HCT116 (cell line): ENCODE data around the gene PSMG3. TPM values are rescaled to one million over a fixed set of nuclear protein-coding genes. Genes with fewer than 3 reads are reported as not detected.
A peak's percentile ranks its signal among the peaks of the same experiment; 100 is the strongest.
"Not testable (repeated sequence)": the region's sequence is repeated elsewhere in the genome, so short reads cannot be mapped to it uniquely, and the experiment has no call there.

ENCODE experiments used
- ATAC-seq: fragments of 200-7000 bp; cut with Tn5 transposase; 2 replicates; pipeline ENCODE4 v1.9.1; 2020; ENCODE audit warnings: mild to moderate bottlenecking, moderate library complexity
- BruUV-seq: library from RNA; stranded (reverse); fragments of 400-500 nt; replicated peaks from 2 replicates; lab custom pipeline; 2021; lab: Mats Ljungman, UMichigan
- CTCF ChIA-PET: fragments of 300-600 bp; sonication (Branson Sonifier 250); formaldehyde crosslinking; loops from one replicate; lab custom pipeline; 2021; ENCODE audit warnings: antibody characterized with exemption; lab: Charles Lee
- POLR2A ChIA-PET: fragments of 300-600, 350-600 bp; sonication (Branson Sonifier 250); formaldehyde crosslinking; loops from one replicate; lab custom pipeline; 2021; ENCODE audit warnings: antibody characterized with exemption; lab: Charles Lee
- RAD21 ChIA-PET, 2 experiments: fragments of 300-600 bp; sonication (Branson Sonifier 250); formaldehyde crosslinking; loops; one replicate each; lab custom pipeline; 2023; ENCODE audit warnings: low total read pairs in 2 of 2; ENCODE audit not compliant: uncharacterized antibody in 2 of 2, unreplicated experiment in 2 of 2, low non-redundant PET in 1 of 2; lab: Charles Lee
- DNase-seq: peaks from one replicate; pipeline ENCODE4 v3.0.0-alpha.2; 2010; ENCODE audit warnings: low read depth, low spot score
- H2AFZ ChIP-seq: fragments of 200-600 bp; shearing (Covaris generic), sonication (generic); 2 replicates; pipeline ENCODE4 v1.6.1; 2017; ENCODE audit warnings: low read depth, mixed run types, mixed read lengths, antibody characterized with exemption, low read length; ENCODE audit not compliant: poor library complexity, severe bottlenecking
- H3K27ac ChIP-seq: 2 replicates; pipeline ENCODE4 v1.5.1; 2012; ENCODE audit warnings: low read depth, low read length
- H3K27me3 ChIP-seq: fragments of 200-600 bp; sonication (generic); 2 replicates; pipeline ENCODE4 v1.6.1; 2016; ENCODE audit warnings: mixed run types, low read length, mixed read lengths; ENCODE audit not compliant: insufficient read depth
- H3K36me3 ChIP-seq, 2 experiments: fragments of 200-500 bp in 1 of 2; fragments of 200-600 bp in 1 of 2; sonication (Bioruptor generic) in 1 of 2; sonication (generic) in 1 of 2; 2 replicates each; pipeline versions ENCODE4 v1.5.1 to v1.6.1; 2014 to 2016; ENCODE audit warnings: low read length in 2 of 2, inconsistent platforms in 1 of 2, mixed read lengths in 1 of 2, mixed run types in 1 of 2; ENCODE audit not compliant: insufficient read depth in 2 of 2, control insufficient read depth in 1 of 2
- H3K4me1 ChIP-seq, 2 experiments: fragments of 200-600 bp in 1 of 2; sonication (generic) in 1 of 2; 2 replicates each; pipeline versions ENCODE4 v1.5.1 to v1.6.1; 2012 to 2017; ENCODE audit warnings: low read length in 2 of 2, inconsistent platforms in 1 of 2, mild to moderate bottlenecking in 1 of 2, mixed read lengths in 1 of 2, mixed run types in 1 of 2, moderate library complexity in 1 of 2; ENCODE audit not compliant: insufficient read depth in 2 of 2, control insufficient read depth in 1 of 2
- H3K4me2 ChIP-seq: fragments of 200-600 bp; sonication (generic); 2 replicates; pipeline ENCODE4 v1.6.1; 2017; ENCODE audit warnings: mixed run types, low read length, mixed read lengths
- H3K4me3 ChIP-seq, 2 experiments: fragments of 200-600 bp in 1 of 2; sonication (generic) in 1 of 2; replicated peaks in 1 of 2; 2 replicates each; pipeline ENCODE4 v1.5.1; 2011 to 2016; ENCODE audit warnings: low read length in 2 of 2, control low read depth in 1 of 2, low read depth in 1 of 2, mild to moderate bottlenecking in 1 of 2, mixed read lengths in 1 of 2, mixed run types in 1 of 2
- H3K79me2 ChIP-seq: fragments of 200-600 bp; sonication (generic); 2 replicates; pipeline ENCODE4 v1.6.1; 2017; ENCODE audit warnings: mild to moderate bottlenecking, mixed run types, low read length, moderate library complexity, mixed read lengths; ENCODE audit not compliant: insufficient read depth
- H3K9ac ChIP-seq: fragments of 200-600 bp; sonication (generic); 2 replicates; pipeline ENCODE4 v1.6.1; 2016; ENCODE audit warnings: low read length, mixed read lengths
- H3K9me2 ChIP-seq: fragments of 200-600 bp; sonication (generic), shearing (Covaris generic); 2 replicates; pipeline ENCODE4 v1.6.1; 2017; ENCODE audit warnings: mixed run types, mild to moderate bottlenecking, moderate library complexity; ENCODE audit not compliant: insufficient read depth
- H3K9me3 ChIP-seq, 2 experiments: fragments of 200-500 bp in 1 of 2; fragments of 200-600 bp in 1 of 2; sonication (Bioruptor generic) in 1 of 2; sonication (generic) in 1 of 2; 2 replicates each; pipeline ENCODE4 v1.6.1; 2014 to 2017; ENCODE audit warnings: low read length in 2 of 2, mixed read lengths in 2 of 2, inconsistent platforms in 1 of 2, low read depth in 1 of 2, mild to moderate bottlenecking in 1 of 2, mixed run types in 1 of 2, moderate library complexity in 1 of 2; ENCODE audit not compliant: control insufficient read depth in 1 of 2, insufficient read depth in 1 of 2
- H4K20me1 ChIP-seq: fragments of 200-600 bp; sonication (generic), shearing (Covaris generic); 2 replicates; pipeline ENCODE4 v1.6.1; 2017; ENCODE audit warnings: mixed run types, mild to moderate bottlenecking, moderate library complexity; ENCODE audit not compliant: insufficient read depth
- CBX3 ChIP-seq: IDR thresholded peaks from 2 replicates; pipeline ENCODE4 v1.6.1; 2012; ENCODE audit warnings: low read depth
- intact Hi-C: fragments of 100-400 bp; cut with micrococcal nuclease; formaldehyde crosslinking; loops from 2 replicates; pipeline ENCODE4 v1.10.0; 2022
- total RNA-seq: library from RNA; stranded (reverse); gene quantifications from one replicate; pipeline ENCODE4 v1.2.1, GENCODE V29; 2021; ENCODE audit not compliant: unreplicated experiment

The PSMG3 gene
- total RNA-seq, 1 experiment from 2014 or later, result 60.9 TPM

GRCh38 chr7:1519322-1519922, 50.4 kb downstream of the PSMG3 start:
- H4K20me1 ChIP-seq, intact Hi-C loops, ATAC-seq, H3K27me3 ChIP-seq, RAD21 ChIA-PET, H3K27ac ChIP-seq, POLR2A ChIA-PET, H3K4me2 ChIP-seq, H3K9me2 ChIP-seq, H2AFZ ChIP-seq, BruUV-seq, H3K79me2 ChIP-seq, H3K4me3 ChIP-seq, H3K9ac ChIP-seq, H3K9me3 ChIP-seq, H3K36me3 ChIP-seq, DNase-seq: not testable (repeated sequence)
- CTCF ChIA-PET, result interaction anchor here (1.1 kb wide), 1 partner anchor 87 kb away, joined by 3 read pairs; no protein-coding TSS in a partner anchor
- TF ChIP-seq CBX3, result peak; percentile 71; the same call in 1 of the 2 replicates
- peaks cover 11 to 29% of the 10 kb centered on the region in 2 experiments for H3K4me1 ChIP-seq

Other genes starting within 250 kb of the PSMG3 start
- gene MICALL2, start 110.6 kb downstream of the PSMG3 start, total RNA-seq, result 60.7 TPM
- 167 TPM for gene INTS1, start 65.6 kb downstream of the PSMG3 start, total RNA-seq
- gene MAFK, start 39.3 kb downstream of the PSMG3 start, total RNA-seq, result 56.3 TPM
- gene TMEM184A, start 13.8 kb downstream of the PSMG3 start, total RNA-seq, result 34.8 TPM
- gene ELFN1, start 100.2 kb upstream of the PSMG3 start, total RNA-seq, result 4.4 TPM